ENCODE measurements around the gene GPR153.

Gene GPR153

DNA sequence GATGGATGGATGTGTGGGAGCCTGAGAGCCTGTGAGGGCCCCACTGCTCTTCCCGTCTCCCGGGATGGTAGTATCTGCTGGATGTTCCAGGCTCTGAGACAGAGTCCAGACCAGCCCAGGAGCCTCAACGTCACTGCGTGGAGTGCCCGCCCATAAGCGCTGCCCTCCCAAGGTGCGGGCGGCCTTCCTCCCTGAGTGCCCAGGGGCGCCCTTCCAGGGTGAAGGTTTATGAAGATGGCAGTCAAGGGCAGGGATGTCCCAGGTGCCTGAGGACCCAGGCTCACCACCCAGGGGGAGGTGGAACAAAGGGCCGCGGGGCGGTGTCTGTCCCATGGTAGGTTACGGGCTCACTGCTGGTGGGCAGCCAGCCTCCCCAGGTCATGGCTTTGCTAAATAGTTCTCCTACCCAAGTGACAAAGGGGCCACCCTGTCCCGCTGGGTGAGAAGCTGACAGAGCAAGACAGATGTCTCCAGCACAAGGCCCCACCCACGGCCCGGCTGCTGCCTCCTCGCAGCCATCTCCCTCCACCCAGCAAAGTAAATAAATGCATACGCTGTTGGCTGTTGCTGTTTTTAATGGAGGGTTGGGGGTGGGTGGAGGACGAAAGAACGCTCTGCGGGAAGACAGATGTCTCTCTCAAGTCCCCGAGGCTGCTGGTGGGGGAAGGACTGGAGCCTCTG lies 9.0 kb upstream of the GPR153 start:
- DNase-seq (ENCODE audit: low read depth in 2 of 2), result no peak

- DNase-seq (ENCODE audit: low read depth in 2 of 2), result no peak
These were observed 8.4 kb upstream of the GPR153 start for GRCh38 chr1:6269296-6269695.

GRCh38 chr1:6268415-6268814 lies 7.5 kb upstream of the GPR153 start:
- DNase-seq (ENCODE audit: low read depth in 2 of 2), result no peak

DNA sequence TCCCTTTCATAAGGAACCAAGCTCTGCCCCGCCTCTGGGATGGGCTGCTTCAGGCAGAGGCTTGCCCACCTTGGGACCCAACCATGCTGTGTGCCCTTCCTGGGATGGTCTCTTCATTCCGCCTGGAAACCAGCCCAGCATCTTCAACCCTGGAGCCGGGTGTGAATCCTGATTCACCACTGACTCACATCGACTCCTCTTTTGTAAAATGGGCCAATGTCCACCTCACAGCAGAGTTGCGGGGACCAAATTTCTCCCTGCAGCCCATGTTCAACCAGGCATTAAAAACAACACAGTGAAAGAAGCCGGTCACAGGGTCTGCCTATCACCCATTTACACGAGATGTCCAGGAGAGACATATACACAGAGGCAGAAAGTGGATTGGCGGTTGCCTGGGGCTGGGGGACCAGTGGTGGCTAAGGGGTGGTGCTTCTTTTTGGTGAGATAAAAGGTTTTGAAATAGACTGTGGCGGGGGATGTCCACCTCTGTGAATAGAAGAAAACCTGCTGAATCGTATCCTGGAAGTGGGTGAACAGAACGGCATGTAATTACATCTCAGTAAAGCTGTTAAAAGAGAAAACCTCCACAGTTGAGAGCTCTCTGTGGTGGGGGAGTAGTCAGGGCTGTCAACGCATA lies 6.9 kb upstream of the GPR153 start:
- no peak for DNase-seq (ENCODE audit: low read depth in 2 of 2)

- DNase-seq (ENCODE audit: low read depth in 2 of 2), result no peak
These were observed 5.7 kb upstream of the GPR153 start for GRCh38 chr1:6266641-6267040.

- no peak for DNase-seq (ENCODE audit: low read depth in 2 of 2)
These were observed 4.3 kb upstream of the GPR153 start for GRCh38 chr1:6265151-6265550.

DNA sequence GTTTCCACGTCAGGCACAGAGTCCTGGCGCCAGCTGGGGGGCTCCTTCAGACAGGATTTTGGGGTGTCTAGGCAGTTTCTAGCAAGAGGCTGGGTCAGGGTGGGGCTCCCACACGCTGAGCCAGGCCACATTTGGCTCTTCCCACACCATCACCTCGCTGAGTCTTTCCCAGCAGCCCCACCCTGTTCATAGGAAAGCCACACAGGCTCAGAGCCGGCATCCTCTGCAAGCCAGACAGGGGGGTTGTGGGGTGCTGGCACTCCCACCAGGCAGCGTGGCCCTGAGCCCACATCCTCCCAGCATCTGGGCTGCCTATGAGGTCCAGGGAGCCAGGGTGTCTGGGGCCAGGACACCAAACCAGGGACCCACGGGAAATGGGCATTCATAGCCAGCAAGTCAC lies 2.8 kb upstream of the GPR153 start:
- DNase-seq (ENCODE audit: low read depth in 2 of 2), result no peak

- DNase-seq (ENCODE audit: low read depth in 2 of 2), result no peak
These were observed 1.9 kb upstream of the GPR153 start for GRCh38 chr1:6262555-6263420.

DNA sequence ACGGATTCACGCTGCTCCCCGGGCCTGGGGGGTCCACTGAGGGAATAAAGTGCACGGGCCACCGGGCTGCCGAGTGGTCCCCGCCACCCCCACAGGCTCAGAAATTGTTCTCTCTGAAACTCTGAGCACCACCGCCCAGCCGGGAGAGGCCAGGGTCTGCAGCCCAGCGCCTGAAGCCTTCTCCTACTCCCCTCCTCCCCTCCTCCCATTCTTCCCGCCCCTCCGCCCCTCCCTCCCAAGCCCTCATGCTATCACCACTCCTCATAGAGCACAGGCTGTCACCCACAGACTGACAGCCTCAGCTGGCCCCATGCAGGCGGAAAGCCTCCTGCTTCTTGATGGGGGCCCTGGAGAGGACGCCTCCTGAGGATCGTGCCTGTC lies 707 bp upstream of the GPR153 start:
- DNase-seq (ENCODE audit: low read depth in 2 of 2), result no peak

DNA sequence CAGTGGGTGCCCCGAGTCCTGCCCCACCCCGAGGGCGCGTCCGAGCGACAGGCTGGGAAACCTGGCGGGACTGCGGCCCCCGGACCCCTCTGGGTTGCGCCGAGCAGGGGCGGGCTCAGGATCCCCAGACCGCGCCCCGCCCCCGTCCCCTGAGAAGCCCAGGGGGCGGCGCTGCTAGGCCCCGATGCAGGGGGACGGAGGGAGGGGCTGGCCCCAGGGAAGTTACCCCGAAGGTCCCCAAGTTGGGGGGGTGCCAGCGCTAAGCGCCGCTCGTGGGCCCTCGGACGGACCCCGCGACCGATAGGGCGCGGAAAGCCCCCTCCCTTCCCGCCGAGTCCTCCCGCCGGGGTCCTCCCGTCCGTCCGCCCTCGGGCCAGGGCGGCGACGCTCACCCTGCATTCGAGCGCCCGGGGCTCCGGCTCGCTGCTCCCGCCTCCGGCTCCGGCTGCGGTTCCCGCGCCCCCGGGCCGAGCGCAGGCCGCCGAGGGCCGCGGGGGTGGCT lies 414 bp downstream of the GPR153 start:
- no peak for DNase-seq (ENCODE audit: low read depth in 2 of 2)

DNA sequence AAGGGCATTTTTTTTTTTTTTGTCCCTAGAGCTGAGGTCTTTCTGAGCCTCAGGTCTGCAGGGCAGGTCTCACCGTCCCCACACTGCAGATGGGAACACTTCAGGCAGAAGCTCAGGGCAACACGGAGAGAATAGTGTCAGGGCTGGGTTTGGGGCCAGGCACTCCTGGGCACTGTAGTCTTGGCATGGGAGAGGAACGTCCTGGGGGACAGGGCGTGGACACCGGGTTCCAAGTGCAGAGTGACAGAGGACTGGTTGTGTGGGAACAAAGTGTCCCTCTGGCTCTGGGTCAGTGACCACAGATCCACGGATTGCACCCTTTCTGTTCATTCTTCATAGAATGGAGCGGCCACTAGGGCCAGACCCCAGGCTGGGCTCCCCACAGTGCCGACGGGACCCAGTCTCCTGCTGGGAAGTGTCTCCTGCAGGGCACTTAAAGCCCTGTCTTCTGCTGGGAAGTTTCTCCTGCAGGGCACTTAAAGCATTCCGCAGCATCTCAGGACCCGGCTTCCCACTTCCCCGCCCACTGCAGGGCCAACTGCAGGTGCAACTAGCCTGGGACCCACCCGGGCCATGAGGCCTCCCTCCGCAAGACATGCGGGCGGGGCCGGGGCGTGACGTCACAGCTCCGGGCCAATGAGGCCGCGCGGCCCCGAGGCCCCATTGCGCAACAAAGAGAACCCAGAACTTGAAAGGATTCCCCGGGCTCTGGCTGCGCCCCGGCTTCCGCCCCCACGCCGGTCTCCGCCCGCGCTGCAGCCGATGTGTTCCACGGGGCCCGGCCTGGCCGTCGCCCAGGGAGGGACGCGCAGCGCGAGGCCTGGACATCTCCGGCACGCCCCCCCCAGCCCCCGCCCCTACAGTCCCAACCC lies 1.2 kb downstream of the GPR153 start:
- DNase-seq (ENCODE audit: low read depth in 2 of 2), result peak; percentile 26 to 47

- DNase-seq (ENCODE audit: low read depth in 2 of 2), result no peak
These were observed 2.2 kb downstream of the GPR153 start for GRCh38 chr1:6258675-6259074.

DNA sequence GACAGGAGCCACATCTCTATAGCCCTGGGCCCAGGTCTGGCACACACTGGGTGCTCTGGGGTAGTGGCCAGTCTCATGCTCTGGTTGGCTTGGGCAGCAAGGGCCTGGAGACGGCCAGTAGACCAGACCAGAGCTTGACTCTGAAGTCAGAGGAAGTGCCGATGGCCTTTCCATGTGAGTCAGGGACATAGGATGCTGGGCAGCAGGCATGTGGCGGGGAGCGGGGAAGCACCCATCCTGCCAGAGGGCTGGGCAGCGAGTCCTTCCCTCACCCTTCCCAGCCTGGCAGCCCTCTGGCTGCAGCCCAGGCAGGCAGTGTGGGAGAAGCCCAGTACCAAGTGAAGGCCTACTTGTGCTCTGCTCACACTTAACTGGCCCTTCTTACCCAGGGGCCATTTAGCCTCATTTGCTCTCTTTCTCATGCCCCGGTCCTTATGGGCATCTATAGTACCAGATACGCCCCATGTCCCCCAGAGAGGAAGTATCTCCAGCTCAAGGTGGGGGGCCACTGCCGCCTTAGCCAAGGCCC lies 3.3 kb downstream of the GPR153 start:
- no peak for DNase-seq (ENCODE audit: low read depth in 2 of 2)

- DNase-seq (ENCODE audit: low read depth in 2 of 2), result no peak
These were observed 4.3 kb downstream of the GPR153 start for GRCh38 chr1:6256645-6257044.

DNA sequence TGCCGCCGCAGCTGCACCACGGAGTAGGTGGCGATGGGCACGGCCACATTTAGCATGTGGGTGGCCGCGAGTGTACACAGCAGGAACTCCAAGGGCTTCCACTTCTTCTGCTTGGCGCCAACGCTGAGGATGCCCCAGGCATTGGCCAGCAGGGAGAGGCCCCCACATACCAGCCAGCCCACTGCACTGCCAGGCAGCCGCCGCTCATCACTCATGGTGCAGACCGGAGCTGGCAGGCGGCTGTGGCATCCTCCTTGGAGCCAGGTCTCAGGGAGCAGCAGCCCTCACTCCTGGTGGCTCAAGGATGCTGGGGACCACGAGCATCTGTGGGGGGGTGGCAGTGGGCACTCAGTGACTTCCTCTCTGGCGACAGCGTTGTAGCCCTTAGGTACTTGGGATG lies 6.2 kb downstream of the GPR153 start:
- no peak for DNase-seq (ENCODE audit: low read depth in 2 of 2)

GRCh38 chr1:6253380-6253779 lies 7.5 kb downstream of the GPR153 start:
- DNase-seq (ENCODE audit: low read depth in 2 of 2), result no peak

- DNase-seq (ENCODE audit: low read depth in 2 of 2), result no peak
These were observed 8.6 kb downstream of the GPR153 start for GRCh38 chr1:6252374-6252710.

GRCh38 chr1:6251681-6252373 lies 9.1 kb downstream of the GPR153 start:
- DNase-seq (ENCODE audit: low read depth in 2 of 2), result no peak

DNA sequence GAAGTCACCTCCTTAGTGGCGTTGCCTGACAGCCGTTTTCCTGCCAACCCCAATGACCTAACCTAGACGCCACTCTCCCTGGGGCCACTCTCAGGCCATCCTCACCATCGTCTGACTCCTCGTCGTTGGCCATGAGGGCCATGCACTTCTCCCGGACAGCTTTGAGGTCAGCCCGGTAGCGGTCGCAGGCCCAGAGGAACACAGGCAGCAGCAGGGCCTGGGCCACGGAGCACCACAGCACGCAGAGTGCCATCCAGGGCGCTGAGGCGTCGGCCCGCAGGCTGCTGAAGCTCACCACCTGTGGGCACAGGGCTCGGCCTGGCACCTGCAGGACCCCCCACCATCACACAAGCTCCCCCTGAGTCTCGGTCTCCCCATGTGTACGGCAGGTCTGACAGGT lies 9.7 kb downstream of the GPR153 start:
- no peak for DNase-seq (ENCODE audit: low read depth in 2 of 2)

DNA sequence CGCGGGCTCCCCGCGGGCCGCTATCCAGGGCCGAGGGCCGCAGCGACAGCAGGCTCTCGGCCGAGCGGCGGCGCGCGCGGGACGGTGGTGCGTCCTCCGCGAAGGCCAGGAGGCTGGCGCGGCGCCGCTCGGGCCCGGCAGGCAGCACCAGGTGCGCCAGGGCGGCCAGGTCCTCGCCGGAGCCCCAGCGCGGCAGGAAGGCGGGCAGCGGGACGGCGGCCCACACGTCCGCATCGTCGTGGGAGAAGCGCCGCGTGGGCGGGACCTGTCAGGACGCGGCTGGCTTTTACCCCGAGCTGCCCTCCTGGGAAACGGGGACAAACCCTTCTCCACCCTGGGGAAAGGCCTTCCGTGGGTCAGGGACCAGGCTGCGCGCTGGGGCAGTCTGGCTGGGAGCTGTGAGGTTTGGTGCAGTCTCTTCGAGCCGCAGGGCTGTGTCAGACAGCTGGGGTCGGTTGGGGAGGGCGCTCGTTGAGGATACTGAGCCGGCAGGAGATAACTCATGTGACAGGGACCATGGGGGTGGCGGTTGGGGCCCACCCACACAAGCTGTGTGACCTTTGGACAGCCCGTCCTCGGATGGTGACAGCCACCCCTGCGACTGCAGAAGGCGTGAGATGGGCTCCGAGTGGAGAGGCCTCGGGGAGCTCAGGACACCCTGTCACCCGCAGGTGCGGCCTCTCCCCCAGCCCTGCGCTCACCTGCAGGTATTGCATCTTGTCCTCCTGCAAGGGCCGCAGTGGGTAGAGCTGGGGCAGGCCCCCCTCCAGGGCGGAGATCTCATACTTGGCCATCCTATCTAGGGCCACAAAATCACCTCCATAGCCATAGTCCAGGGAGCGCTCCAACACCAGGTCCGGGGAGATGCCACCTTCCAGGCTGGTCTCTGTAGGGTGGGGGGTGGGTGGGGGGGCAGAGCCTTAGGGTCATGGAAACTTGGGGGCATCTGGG lies 10.9 kb downstream of the GPR153 start:
- no peak for DNase-seq (ENCODE audit: low read depth in 2 of 2)

All from stimulated activated CD4-positive, alpha-beta T cell treated with anti-CD3 and anti-CD28 coated beads, Interleukin-1b, Interleukin-23, amount 100 ng/mL, for 1 hour (primary cell).